Stimulated activated CD4-positive, alpha-beta T cell treated with anti-CD3 and anti-CD28 coated beads, TNF-alpha, amount 100 ng/mL, for 24 hours (primary cell): ENCODE data around the gene MYLK3.

Experiments used
- DNase-seq, 3 experiments: peaks; one replicate each; pipeline ENCODE4 v3.0.0-alpha.2; 2020; ENCODE audit warnings: low read depth in 3 of 3

Gene MYLK3

GRCh38 chr16:46727184-46727583 is 21.0 kb downstream of the MYLK3 start:
- no peak for DNase-seq

GRCh38 chr16:46721885-46722284 is 26.3 kb downstream of the MYLK3 start:
- DNase-seq, result no peak

- DNase-seq, result no peak
Measured at GRCh38 chr16:46720619-46721018, 27.5 kb downstream of the MYLK3 start.

GRCh38 chr16:46719528-46719927 is 28.6 kb downstream of the MYLK3 start:
- DNase-seq, result no peak

- DNase-seq, result no peak
Measured at GRCh38 chr16:46718214-46718613, 29.9 kb downstream of the MYLK3 start.

GRCh38 chr16:46717692-46718091 is 30.5 kb downstream of the MYLK3 start:
- no peak for DNase-seq

GRCh38 chr16:46715769-46716305 is 32.3 kb downstream of the MYLK3 start:
- no peak for DNase-seq

- DNase-seq, result no peak
Measured at GRCh38 chr16:46714797-46715591, 33.1 kb downstream of the MYLK3 start.

- DNase-seq, result no peak
Measured at GRCh38 chr16:46713634-46714033, 34.5 kb downstream of the MYLK3 start.

GRCh38 chr16:46712911-46713310 is 35.2 kb downstream of the MYLK3 start:
- no peak for DNase-seq

GRCh38 chr16:46711106-46712058 is 36.8 kb downstream of the MYLK3 start:
- no peak for DNase-seq

- no peak for DNase-seq
Measured at GRCh38 chr16:46709469-46710005, 38.6 kb downstream of the MYLK3 start.

GRCh38 chr16:46706642-46707041 is 41.5 kb downstream of the MYLK3 start:
- DNase-seq, result no peak

- no peak for DNase-seq
Measured at GRCh38 chr16:46702030-46702429, 46.1 kb downstream of the MYLK3 start.

GRCh38 chr16:46701615-46702014 is 46.5 kb downstream of the MYLK3 start:
- no peak for DNase-seq

- no peak for DNase-seq
Measured at GRCh38 chr16:46700048-46700447, 48.1 kb downstream of the MYLK3 start.

- DNase-seq, result no peak
Measured at GRCh38 chr16:46696957-46697356, 51.2 kb downstream of the MYLK3 start.

- no peak for DNase-seq
Measured at GRCh38 chr16:46695937-46696336, 52.2 kb downstream of the MYLK3 start.

- DNase-seq, result no peak
Measured at GRCh38 chr16:46693598-46693997, 54.5 kb downstream of the MYLK3 start.

- DNase-seq, result no peak
Measured at GRCh38 chr16:46691726-46692125, 56.4 kb downstream of the MYLK3 start.

GRCh38 chr16:46690281-46691178 is 57.6 kb downstream of the MYLK3 start:
- no peak for DNase-seq
